ENCODE data around the gene LAMTOR3.

DNA sequence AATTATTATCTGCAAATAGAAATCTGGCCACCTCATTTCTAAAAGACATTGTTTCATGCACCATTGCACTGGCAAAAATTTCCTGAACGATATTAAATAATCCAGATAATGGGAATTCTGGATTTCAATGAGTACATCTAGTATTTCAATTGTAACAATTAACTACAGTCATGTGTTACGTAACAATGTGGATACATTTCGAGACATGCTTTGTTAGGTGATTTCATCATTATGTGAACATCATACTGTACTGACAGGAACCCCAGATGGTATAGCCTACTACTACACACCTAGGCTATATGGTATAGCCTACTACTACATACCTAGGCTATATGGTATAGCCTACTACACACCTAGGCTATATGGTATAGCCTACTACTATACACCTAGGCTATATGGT is 14.8 kb downstream of the LAMTOR3 start:
- TF ChIP-seq, protein P1, sequence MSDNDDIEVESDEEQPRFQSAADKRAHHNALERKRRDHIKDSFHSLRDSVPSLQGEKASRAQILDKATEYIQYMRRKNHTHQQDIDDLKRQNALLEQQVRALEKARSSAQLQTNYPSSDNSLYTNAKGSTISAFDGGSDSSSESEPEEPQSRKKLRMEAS (IDR thresholded peaks at IDR 0.05; ENCODE audit: low read depth): no peak
- TF ChIP-seq, protein P2, sequence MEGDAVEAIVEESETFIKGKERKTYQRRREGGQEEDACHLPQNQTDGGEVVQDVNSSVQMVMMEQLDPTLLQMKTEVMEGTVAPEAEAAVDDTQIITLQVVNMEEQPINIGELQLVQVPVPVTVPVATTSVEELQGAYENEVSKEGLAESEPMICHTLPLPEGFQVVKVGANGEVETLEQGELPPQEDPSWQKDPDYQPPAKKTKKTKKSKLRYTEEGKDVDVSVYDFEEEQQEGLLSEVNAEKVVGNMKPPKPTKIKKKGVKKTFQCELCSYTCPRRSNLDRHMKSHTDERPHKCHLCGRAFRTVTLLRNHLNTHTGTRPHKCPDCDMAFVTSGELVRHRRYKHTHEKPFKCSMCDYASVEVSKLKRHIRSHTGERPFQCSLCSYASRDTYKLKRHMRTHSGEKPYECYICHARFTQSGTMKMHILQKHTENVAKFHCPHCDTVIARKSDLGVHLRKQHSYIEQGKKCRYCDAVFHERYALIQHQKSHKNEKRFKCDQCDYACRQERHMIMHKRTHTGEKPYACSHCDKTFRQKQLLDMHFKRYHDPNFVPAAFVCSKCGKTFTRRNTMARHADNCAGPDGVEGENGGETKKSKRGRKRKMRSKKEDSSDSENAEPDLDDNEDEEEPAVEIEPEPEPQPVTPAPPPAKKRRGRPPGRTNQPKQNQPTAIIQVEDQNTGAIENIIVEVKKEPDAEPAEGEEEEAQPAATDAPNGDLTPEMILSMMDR (IDR thresholded peaks at IDR 0.05): no peak
- no peak for TF ChIP-seq JUND (IDR thresholded peaks at IDR 0.05)
- no peak for TF ChIP-seq SIN3A (IDR thresholded peaks at IDR 0.05; ENCODE audit: borderline replicate concordance, low read depth, low read length)
- TF ChIP-seq USF1 (IDR thresholded peaks at IDR 0.05; ENCODE audit: borderline replicate concordance, low read depth): no peak
- no peak for TF ChIP-seq MEF2A (IDR thresholded peaks at IDR 0.05; ENCODE audit: borderline replicate concordance, low read depth)
- TF ChIP-seq TAF1 (IDR thresholded peaks at IDR 0.05; ENCODE audit: borderline replicate concordance, low read depth, low read length): no peak
- TF ChIP-seq MXI1 (IDR thresholded peaks at IDR 0.05; ENCODE audit: low read depth, low read length): no peak
- no peak for TF ChIP-seq EZH2phosphoT487 (IDR thresholded peaks at IDR 0.05; ENCODE audit: borderline replicate concordance, low read depth)

All from SK-N-SH (cell line).